ENCODE data around the gene EGLN2. TPM values are rescaled to one million over a fixed set of nuclear protein-coding genes. Genes with fewer than 3 reads are reported as not detected.

Gene EGLN2
- total and polyA plus RNA-seq, 2 donors (not counting 3 experiments of a cell fraction or from before 2014, with no cell fraction given), result 118 to 152 TPM

- Histone ChIP-seq H3K4me1 (ENCODE audit: control insufficient read depth, extremely low read depth, insufficient read depth, low read length) (peaks cover 28% of the 10 kb centered on the region), H3K27me3 (ENCODE audit: control insufficient read depth in 2 of 2, insufficient read depth in 2 of 2, low read length in 2 of 2) (no peaks in the 10 kb centered on the region), H2AFZ (ENCODE audit: low read depth, low read length) (no peak overlapping the region), H3K27ac (ENCODE audit: insufficient read depth, low read depth, low read length) (no peak overlapping the region), H3K4me2 (ENCODE audit: insufficient read depth, low read length) (no peak overlapping the region), H4K20me1 (replicated peaks; ENCODE audit: control insufficient read depth, extremely low read depth, insufficient read depth, low read length) (no peaks in the 10 kb centered on the region), H3K9me1 (replicated peaks; ENCODE audit: control insufficient read depth, extremely low read depth, insufficient read depth, low read length) (no peaks in the 10 kb centered on the region), H3K9ac (replicated peaks; ENCODE audit: extremely low read depth, insufficient read depth, low read length) (no peak overlapping the region), H3K79me2 (ENCODE audit: control insufficient read depth, insufficient read depth, low read length) (peaks cover 82% of the 10 kb centered on the region), H3K9me3 (replicated peaks; ENCODE audit: control insufficient read depth, insufficient read depth, low read length) (no peaks in the 10 kb centered on the region), H3K4me3 (replicated peaks in 1 of 3; ENCODE audit: insufficient read depth in 1 of 3, low read depth in 1 of 3, low read length in 3 of 3) (no peak overlapping the region), H3K36me3 (ENCODE audit: control insufficient read depth in 2 of 2, extremely low read depth in 1 of 2, insufficient read depth in 2 of 2, low read length in 2 of 2) (peaks cover 18 to 33% of the 10 kb centered on the region in 2 experiments)
- no TSS peak for BruUV-seq (replicated peaks)
- FAIRE-seq (no peak), DNase-seq (ENCODE audit: low read depth, low spot score) (no peak)
- CTCF ChIA-PET, result interaction anchor here (2.1 kb wide), 1 partner anchor 51 kb away, joined by 5 read pairs; no protein-coding TSS in a partner anchor
- dilution Hi-C loops (cut with MboI; ENCODE audit: extremely low pct_ligation_motif_present, low sequenced_read_pairs) (no loop called here), intact Hi-C loops (cut with micrococcal nuclease) (no loop called here)
- TF ChIP-seq GATA2 (IDR thresholded peaks at IDR 0.05; ENCODE audit: insufficient read depth, insufficient read length, low read depth, low read length) (no peak), POLR2AphosphoS5 (IDR thresholded peaks at IDR 0.05; ENCODE audit: insufficient read depth, low read depth, low read length) (no peak), MAX (IDR thresholded peaks at IDR 0.05; ENCODE audit: insufficient read depth, insufficient read length) (no peak), EZH2 (IDR thresholded peaks at IDR 0.05; ENCODE audit: borderline replicate concordance, low read depth, low read length, severe bottlenecking) (no peak), JUN (IDR thresholded peaks at IDR 0.05; ENCODE audit: borderline replicate concordance, insufficient read depth, insufficient read length, low read depth) (no peak), FOS (IDR thresholded peaks at IDR 0.05; ENCODE audit: borderline replicate concordance, insufficient read depth, low read length) (no peak)
- POLR2A ChIA-PET, result interaction anchor here (0.6 kb wide), 1 partner anchor 17 kb away, joined by 3 read pairs; no protein-coding TSS in a partner anchor
These were observed 43.2 kb upstream of the EGLN2 start for GRCh38 chr19:40755791-40756190.

- Histone ChIP-seq H3K4me1 (ENCODE audit: control insufficient read depth, extremely low read depth, insufficient read depth, low read length) (peaks cover 36% of the 10 kb centered on the region), H3K79me2 (ENCODE audit: control insufficient read depth, insufficient read depth, low read length) (peaks cover 79% of the 10 kb centered on the region), H3K9me1 (replicated peaks; ENCODE audit: control insufficient read depth, extremely low read depth, insufficient read depth, low read length) (no peaks in the 10 kb centered on the region), H3K36me3 (ENCODE audit: control insufficient read depth in 2 of 2, extremely low read depth in 1 of 2, insufficient read depth in 2 of 2, low read length in 2 of 2) (peaks cover 20 to 37% of the 10 kb centered on the region in 2 experiments), H3K27ac (ENCODE audit: insufficient read depth, low read depth, low read length) (no peak overlapping the region), H2AFZ (ENCODE audit: low read depth, low read length) (no peak overlapping the region), H4K20me1 (replicated peaks; ENCODE audit: control insufficient read depth, extremely low read depth, insufficient read depth, low read length) (no peaks in the 10 kb centered on the region), H3K27me3 (ENCODE audit: control insufficient read depth in 2 of 2, insufficient read depth in 2 of 2, low read length in 2 of 2) (no peaks in the 10 kb centered on the region), H3K9me3 (replicated peaks; ENCODE audit: control insufficient read depth, insufficient read depth, low read length) (no peaks in the 10 kb centered on the region), H3K4me2 (ENCODE audit: insufficient read depth, low read length) (no peak overlapping the region), H3K9ac (replicated peaks; ENCODE audit: extremely low read depth, insufficient read depth, low read length) (no peak overlapping the region), H3K4me3 (replicated peaks in 1 of 3; ENCODE audit: insufficient read depth in 1 of 3, low read depth in 1 of 3, low read length in 3 of 3) (no peak overlapping the region)
- ChIA-PET POLR2A (interaction anchor here (0.6 kb wide), 2 partner anchors 10 to 16 kb away, joined by 3 read pairs; no protein-coding TSS in a partner anchor), CTCF (interaction anchor here (2.1 kb wide), 1 partner anchor 50 kb away, joined by 5 read pairs; no protein-coding TSS in a partner anchor)
- no peak for TF ChIP-seq POLR2A (IDR thresholded peaks at IDR 0.05; ENCODE audit: low read depth, low read length)
- no peak for TF ChIP-seq FOS (IDR thresholded peaks at IDR 0.05; ENCODE audit: borderline replicate concordance, insufficient read depth, low read length)
- TF ChIP-seq CTCF (IDR thresholded peaks at IDR 0.05; ENCODE audit: extremely low read depth in 1 of 2, insufficient read depth in 1 of 2, low read depth in 1 of 2, low read length in 2 of 2), result no peak
- TF ChIP-seq POLR2AphosphoS5 (IDR thresholded peaks at IDR 0.05; ENCODE audit: insufficient read depth, low read depth, low read length), result no peak
- TF ChIP-seq MAX (IDR thresholded peaks at IDR 0.05; ENCODE audit: insufficient read depth, insufficient read length), result no peak
- no peak for TF ChIP-seq GATA2 (IDR thresholded peaks at IDR 0.05; ENCODE audit: insufficient read depth, insufficient read length, low read depth, low read length)
- no peak for TF ChIP-seq EZH2 (IDR thresholded peaks at IDR 0.05; ENCODE audit: borderline replicate concordance, low read depth, low read length, severe bottlenecking)
- no peak for TF ChIP-seq MYC (IDR thresholded peaks at IDR 0.05; ENCODE audit: low read depth, low read length)
- no peak for TF ChIP-seq JUN (IDR thresholded peaks at IDR 0.05; ENCODE audit: borderline replicate concordance, insufficient read depth, insufficient read length, low read depth)
- no TSS peak for BruUV-seq (replicated peaks)
- FAIRE-seq, result no peak
- dilution Hi-C loops (cut with MboI; ENCODE audit: extremely low pct_ligation_motif_present, low sequenced_read_pairs), result no loop called here
- no peak for DNase-seq (ENCODE audit: low read depth, low spot score)
- intact Hi-C loops (cut with micrococcal nuclease), result no loop called here
These were observed 42.4 kb upstream of the EGLN2 start for GRCh38 chr19:40756502-40757110.

Measured in endothelial cell of umbilical vein (primary cell).